Ramos (cell line): ENCODE results near the gene RANBP9.

Source experiments
- in situ Hi-C: fragments of 300-500 bp; cut with MboI; formaldehyde crosslinking; loops from one replicate; pipeline ENCODE4 v1.14.3; 2022; ENCODE audit warnings: low sequenced_read_pairs; ENCODE audit not compliant: unreplicated experiment

Gene RANBP9

DNA sequence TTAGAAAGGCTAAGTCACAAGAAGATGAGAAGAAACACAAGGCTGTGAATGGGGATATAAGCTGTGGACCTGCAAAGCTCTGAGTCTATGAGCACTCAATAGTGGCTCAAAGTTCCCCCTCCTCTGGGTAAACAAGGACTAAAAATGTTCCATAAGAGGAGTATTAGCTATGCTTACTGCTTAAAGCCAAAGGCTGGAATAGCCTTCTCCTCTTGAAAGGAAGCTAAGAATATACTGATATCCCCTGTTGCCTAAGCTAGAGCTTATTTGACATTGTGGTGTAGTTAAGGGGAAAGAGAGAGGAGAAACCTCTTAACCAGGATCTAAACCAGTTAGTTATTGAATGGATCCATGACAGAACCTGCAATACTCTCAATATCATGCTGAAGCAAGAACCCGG is 50.7 kb downstream of the RANBP9 start:
- in situ Hi-C loops: no loop called here

DNA sequence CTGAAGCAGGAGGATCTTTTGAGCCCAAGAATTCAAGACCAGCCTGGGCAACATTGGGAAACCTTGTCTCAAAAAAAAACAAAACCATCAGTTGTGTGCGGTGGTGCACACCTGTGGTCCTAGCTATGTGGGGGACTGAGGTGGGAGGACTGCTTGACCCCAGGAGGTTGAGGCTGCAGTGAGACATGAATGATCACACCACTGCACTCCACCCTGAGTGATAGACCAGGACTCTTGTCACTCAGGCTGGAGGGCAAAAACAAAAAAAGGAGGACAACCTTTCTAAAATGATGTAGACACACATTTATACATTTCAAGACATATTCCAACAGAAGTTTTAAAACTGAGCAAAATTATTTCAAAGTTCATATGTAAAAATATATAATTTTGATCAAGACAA is 51.4 kb downstream of the RANBP9 start:
- in situ Hi-C loops: no loop called here

DNA sequence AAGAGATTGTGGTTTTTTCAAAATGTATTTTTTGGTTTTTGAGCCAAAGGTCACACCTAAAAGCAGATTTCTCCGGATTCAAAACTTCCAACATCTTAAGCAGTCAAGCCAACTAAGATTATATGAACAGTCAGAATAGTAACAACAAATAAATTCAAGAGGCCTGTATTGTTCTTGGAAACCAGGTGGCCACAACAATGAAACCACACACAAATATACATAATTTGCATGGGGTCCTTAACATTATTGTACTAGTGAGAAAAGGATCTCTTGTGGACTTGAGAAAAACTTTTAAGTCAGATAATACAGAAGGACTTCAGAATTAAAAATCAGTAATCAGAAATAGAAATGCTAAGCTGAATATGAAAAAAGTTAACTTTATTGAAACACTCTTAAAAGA is 55.9 kb downstream of the RANBP9 start:
- in situ Hi-C loops: no loop called here

GRCh38 chr6:13654496-13654895 is 57.1 kb downstream of the RANBP9 start:
- in situ Hi-C loops: no loop called here

DNA sequence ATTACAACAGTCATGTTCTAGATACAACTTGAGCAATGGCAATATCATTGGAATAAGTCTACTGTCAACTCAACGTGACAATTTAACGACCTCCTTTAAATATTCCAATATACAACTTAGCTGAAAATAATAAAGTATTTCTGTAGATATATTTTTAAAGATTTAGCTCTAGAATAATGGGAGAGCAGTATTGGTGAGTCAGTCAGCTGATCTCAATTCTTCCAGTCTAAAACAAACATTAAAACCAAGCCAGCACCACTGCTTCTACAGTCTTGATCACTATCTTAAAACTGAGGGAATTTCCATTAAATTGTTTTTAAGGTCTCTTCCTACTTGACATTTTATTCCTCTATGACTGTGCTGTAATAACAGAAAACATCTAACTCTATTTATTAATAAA is 58.3 kb downstream of the RANBP9 start:
- in situ Hi-C loops: no loop called here

- in situ Hi-C loops: no loop called here
These were observed 62.2 kb downstream of the RANBP9 start for GRCh38 chr6:13649393-13649792.

- in situ Hi-C loops: no loop called here
These were observed 62.8 kb downstream of the RANBP9 start for GRCh38 chr6:13648850-13649249.

DNA sequence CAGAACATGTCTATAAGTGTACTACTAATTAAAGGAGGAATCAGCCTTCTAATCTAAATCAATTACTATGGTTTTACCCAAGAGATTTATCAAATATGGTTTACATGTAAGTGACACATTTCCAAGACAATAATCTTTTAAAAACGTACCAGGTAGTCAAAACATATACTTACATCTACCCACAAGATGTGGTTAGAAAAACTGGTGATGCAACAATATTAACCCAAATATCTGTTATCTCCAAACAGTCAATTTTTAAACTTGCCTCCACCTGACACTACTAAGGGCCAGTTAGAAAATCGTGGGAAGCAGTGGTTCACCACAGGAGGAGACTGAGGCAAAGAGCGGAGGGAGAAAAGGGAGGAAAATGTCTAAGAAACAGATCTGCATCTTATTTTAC is 68.5 kb downstream of the RANBP9 start:
- in situ Hi-C loops: no loop called here

DNA sequence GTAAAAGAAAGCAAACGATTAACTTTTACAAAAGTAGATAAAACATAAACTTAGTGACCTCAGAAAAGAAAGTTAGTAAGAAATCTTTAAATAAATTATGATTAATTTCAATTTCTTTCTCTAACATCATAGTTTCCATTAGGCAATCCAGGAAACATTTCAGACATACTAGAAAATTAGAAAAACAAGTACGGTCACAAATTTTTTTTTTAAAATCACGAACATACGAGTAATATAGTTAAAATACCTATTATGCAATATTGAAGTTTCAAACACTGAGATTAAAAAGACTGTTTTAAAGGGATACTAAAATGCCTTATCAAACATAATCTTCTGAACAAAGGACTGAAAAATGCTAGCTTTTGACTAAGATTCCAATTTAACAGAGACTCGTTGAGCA is 70.3 kb downstream of the RANBP9 start:
- in situ Hi-C loops: no loop called here

- in situ Hi-C loops: no loop called here
These were observed 73.0 kb downstream of the RANBP9 start for GRCh38 chr6:13638626-13639025.

- in situ Hi-C loops: no loop called here
These were observed 73.6 kb downstream of the RANBP9 start for GRCh38 chr6:13638014-13638413.

GRCh38 chr6:13635948-13636658 is 75.5 kb downstream of the RANBP9 start:
- in situ Hi-C loops: no loop called here

DNA sequence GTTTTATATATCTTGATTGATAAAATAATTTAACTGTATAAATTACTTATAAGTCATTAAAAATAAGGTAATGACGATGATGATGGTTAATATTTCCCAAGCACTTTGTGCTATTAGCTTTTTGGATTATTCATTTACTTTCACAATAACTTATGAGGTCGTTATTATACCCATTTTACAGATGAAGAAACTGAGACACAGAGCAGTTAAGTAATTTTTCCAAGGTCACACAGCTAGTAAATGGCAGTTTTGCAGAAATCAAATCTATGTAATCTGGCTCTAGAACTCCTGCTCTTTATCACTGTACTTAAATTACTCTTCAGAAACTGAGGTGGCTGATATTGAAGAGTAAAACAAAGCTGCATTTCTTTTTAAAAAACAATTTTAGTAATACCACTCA is 78.3 kb downstream of the RANBP9 start:
- in situ Hi-C loops: no loop called here

- in situ Hi-C loops: no loop called here
These were observed 81.1 kb downstream of the RANBP9 start for GRCh38 chr6:13630499-13630898.

DNA sequence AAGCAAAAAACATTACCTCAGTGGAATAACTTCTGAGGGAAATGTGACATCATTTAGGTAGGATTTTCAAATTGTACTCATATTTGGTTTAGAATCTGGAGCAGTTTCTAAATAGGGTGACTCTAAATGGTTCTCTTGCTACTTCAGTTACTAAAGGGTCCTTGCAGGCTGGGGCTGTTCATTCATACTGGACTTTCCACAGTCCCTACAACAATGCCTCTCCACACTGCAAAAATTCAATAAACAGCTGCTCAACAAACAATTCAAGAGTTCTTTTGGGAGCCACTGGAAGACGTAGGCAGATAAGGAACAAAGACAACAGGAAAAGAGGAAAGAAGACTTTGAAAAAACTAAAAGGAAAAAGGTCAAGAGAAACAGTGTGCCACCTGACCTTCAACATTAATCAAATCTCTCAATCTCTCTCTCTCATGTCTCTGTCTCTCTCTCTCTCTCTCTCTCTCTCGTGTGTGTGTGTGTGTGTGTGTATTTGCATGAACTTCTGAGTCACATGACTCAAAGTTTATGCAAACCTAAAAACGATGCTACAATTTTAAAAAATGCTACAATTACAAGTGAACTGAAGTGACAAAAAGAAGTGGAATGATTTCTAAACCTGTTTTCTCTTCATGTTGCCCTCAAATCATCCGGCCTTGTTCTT is 82.0 kb downstream of the RANBP9 start:
- in situ Hi-C loops: no loop called here

DNA sequence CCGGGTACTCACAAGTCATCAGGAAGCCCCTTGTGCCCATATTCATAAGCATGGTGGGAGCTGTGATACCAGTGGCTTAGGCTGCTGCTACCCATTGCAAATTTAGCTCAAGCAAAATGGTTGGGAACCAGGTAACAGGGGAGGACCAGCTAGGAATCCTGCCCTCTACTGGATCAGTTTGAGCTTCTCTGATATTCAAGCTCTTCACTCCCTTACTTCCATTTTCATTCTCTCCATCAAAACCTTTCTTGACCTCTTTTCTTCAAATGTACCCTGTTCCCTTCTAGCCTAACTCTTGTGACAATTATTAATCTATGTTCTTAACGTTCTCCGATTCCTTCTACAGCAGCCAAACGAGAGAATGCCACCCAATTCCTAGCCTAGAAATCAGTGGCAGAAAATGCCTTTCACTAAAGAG is 86.8 kb downstream of the RANBP9 start:
- in situ Hi-C loops: no loop called here

DNA sequence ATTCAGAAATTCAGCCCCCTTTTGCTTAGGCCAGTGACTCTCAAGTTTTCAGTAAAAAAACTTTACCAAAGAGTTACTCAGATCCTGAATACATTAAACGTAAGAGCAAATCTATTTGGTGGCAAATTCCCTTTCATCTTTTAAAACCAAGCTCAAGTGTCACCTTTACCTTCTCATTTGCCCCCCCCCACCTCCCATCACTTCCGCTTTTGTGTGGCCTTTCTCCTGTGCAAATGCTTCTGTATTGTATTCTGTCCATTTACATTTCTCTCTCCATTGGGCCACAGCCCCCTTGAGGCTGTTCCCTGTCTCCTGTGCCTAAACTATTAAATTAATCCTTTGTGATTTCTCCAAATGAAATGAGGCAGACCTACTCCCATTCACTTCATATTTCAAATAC is 94.6 kb downstream of the RANBP9 start:
- in situ Hi-C loops: no loop called here

DNA sequence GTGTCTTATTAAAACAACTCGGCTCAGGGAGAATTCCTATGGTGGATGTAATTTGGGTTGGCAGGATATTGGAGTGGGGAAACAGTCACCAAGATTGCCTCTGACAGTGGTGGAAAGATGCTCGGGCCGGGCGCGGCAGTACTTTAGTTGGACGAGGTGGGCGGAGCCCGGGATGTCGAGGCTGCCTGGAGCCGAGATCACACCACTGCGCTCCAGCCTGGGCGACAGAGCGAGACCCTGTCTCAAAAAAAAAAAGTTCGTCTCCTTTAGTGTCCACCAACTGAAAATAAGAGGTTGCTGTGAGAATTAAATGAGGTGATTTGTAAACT is 95.9 kb downstream of the RANBP9 start:
- in situ Hi-C loops: no loop called here

GRCh38 chr6:13614926-13615791 is 96.5 kb downstream of the RANBP9 start, which contains the start of gene NOL7:
Gene NOL7, plus strand, starts transcription at chr6:13615335. Its CDS starts 24 bp downstream, at chr6:13615359.
- in situ Hi-C loops: no loop called here

- in situ Hi-C loops: no loop called here
These were observed 97.3 kb downstream of the RANBP9 start for GRCh38 chr6:13614126-13614925.
